WTC11 (cell line): ENCODE data around the gene CYP19A1. TPM values are rescaled to one million over a fixed set of nuclear protein-coding genes. Genes with fewer than 3 reads are reported as not detected.

Source experiments
- ATAC-seq: fragments of 200-7000 bp; cut with Tn5 transposase; 2 replicates; pipeline ENCODE4 v1.10.0; 2021; ENCODE audit warnings: mild to moderate bottlenecking, moderate library complexity
- CTCF ChIA-PET: fragments of 300-600 bp; sonication (Branson Sonifier 250); formaldehyde crosslinking; loops from one replicate; lab custom pipeline; 2021; ENCODE audit warnings: antibody characterized with exemption; lab: Charles Lee
- POLR2A ChIA-PET: fragments of 350-600 bp; sonication (Branson Sonifier 250); formaldehyde crosslinking; loops from one replicate; lab custom pipeline; 2021; ENCODE audit warnings: antibody characterized with exemption; lab: Charles Lee
- DNase-seq: peaks from one replicate; pipeline ENCODE4 v3.0.0; 2021; ENCODE audit warnings: low spot score
- H3K27ac Mint-ChIP-seq: 2 replicates; pipeline ENCODE4 v1.8.0; 2021; ENCODE audit warnings: mixed read lengths
- H3K27me3 Mint-ChIP-seq: 2 replicates; pipeline ENCODE4 v1.8.0; 2021; ENCODE audit warnings: low read depth, mild to moderate bottlenecking, moderate library complexity, mixed read lengths
- H3K36me3 Mint-ChIP-seq: 2 replicates; pipeline ENCODE4 v1.8.0; 2021; ENCODE audit warnings: mixed read lengths
- H3K4me1 Mint-ChIP-seq: 2 replicates; pipeline ENCODE4 v1.8.0; 2022; ENCODE audit warnings: mixed read lengths
- H3K4me3 Mint-ChIP-seq: 2 replicates; pipeline ENCODE4 v1.8.0; 2021; ENCODE audit warnings: mild to moderate bottlenecking, moderate library complexity, mixed read lengths
- H3K9me3 Mint-ChIP-seq: 2 replicates; pipeline ENCODE4 v1.8.0; 2021; ENCODE audit warnings: mixed read lengths
- ATF1 ChIP-seq: sonication (generic); formaldehyde crosslinking; IDR thresholded peaks from 2 replicates; pipeline ENCODE4 v1.8.1; 2023; ENCODE audit warnings: mild to moderate bottlenecking, moderate library complexity, missing genetic modification reagents
- ESRRA ChIP-seq: sonication (generic); formaldehyde crosslinking; IDR thresholded peaks from 2 replicates; pipeline ENCODE4 v1.8.1; 2022; ENCODE audit warnings: mild to moderate bottlenecking, missing genetic modification reagents, borderline replicate concordance
- FOXP1 ChIP-seq: sonication (generic); formaldehyde crosslinking; IDR thresholded peaks from 2 replicates; pipeline ENCODE4 v1.8.0; 2022; ENCODE audit warnings: missing genetic modification reagents, mild to moderate bottlenecking, moderate library complexity, borderline replicate concordance
- GABPB1 ChIP-seq: sonication (generic); formaldehyde crosslinking; IDR thresholded peaks from 2 replicates; pipeline ENCODE4 v1.8.1; 2023; ENCODE audit warnings: mild to moderate bottlenecking, missing genetic modification reagents
- GRHL2 ChIP-seq: fragments of 250-450 bp; sonication (Bioruptor Pico); IDR thresholded peaks from 2 replicates; pipeline ENCODE4 v1.8.0; 2022; ENCODE audit warnings: mild to moderate bottlenecking, moderate library complexity; ENCODE audit not compliant: insufficient replicate concordance, severe bottlenecking
- GTF2I ChIP-seq: fragments of 250-450 bp; sonication (Bioruptor Pico); conservative IDR thresholded peaks from 2 replicates; pipeline ENCODE4 v1.4.0; 2021; ENCODE audit warnings: mild to moderate bottlenecking
- JAZF1 ChIP-seq: fragments of 250-450 bp; sonication (Bioruptor Pico); IDR thresholded peaks from 2 replicates; pipeline ENCODE4 v1.9.0; 2021; ENCODE audit warnings: moderate library complexity, mild to moderate bottlenecking, inconsistent platforms
- MXD4 ChIP-seq: fragments of 250-450 bp; sonication (Bioruptor Pico); IDR thresholded peaks from 2 replicates; pipeline ENCODE4 v1.8.0; 2021; ENCODE audit warnings: mild to moderate bottlenecking, moderate library complexity, borderline replicate concordance
- NR2C2 ChIP-seq: sonication (generic); formaldehyde crosslinking; IDR thresholded peaks from 2 replicates; pipeline ENCODE4 v1.8.0; 2022; ENCODE audit warnings: mild to moderate bottlenecking, missing genetic modification reagents
- OVOL2 ChIP-seq: fragments of 250-450 bp; sonication (Bioruptor Pico); IDR thresholded peaks from 2 replicates; pipeline ENCODE4 v1.9.0; 2021; ENCODE audit warnings: mild to moderate bottlenecking, borderline replicate concordance
- RORB ChIP-seq: fragments of 250-450 bp; sonication (Bioruptor Pico); IDR thresholded peaks from 2 replicates; pipeline ENCODE4 v1.9.0; 2021; ENCODE audit warnings: mild to moderate bottlenecking
- SOX15 ChIP-seq: fragments of 250-450 bp; sonication (Bioruptor Pico); IDR thresholded peaks from 2 replicates; pipeline ENCODE4 v1.9.0; 2021; ENCODE audit warnings: mild to moderate bottlenecking
- SP1 ChIP-seq: sonication (generic); formaldehyde crosslinking; conservative IDR thresholded peaks from 2 replicates; pipeline ENCODE4 v1.8.1; 2022; ENCODE audit warnings: missing genetic modification reagents
- TEAD1 ChIP-seq: sonication (generic); formaldehyde crosslinking; IDR thresholded peaks from 2 replicates; pipeline ENCODE4 v1.8.0; 2022; ENCODE audit warnings: mild to moderate bottlenecking, missing genetic modification reagents
- ZNF121 ChIP-seq: sonication (generic); formaldehyde crosslinking; IDR thresholded peaks from 2 replicates; pipeline ENCODE4 v1.8.0; 2023; ENCODE audit warnings: missing genetic modification reagents
- ZNF138 ChIP-seq: sonication (generic); formaldehyde crosslinking; conservative IDR thresholded peaks from 2 replicates; pipeline ENCODE4 v1.8.1; 2022; ENCODE audit warnings: mild to moderate bottlenecking, moderate library complexity, missing genetic modification reagents
- ZNF317 ChIP-seq: sonication (generic); formaldehyde crosslinking; IDR thresholded peaks from 2 replicates; pipeline ENCODE4 v1.8.1; 2023; ENCODE audit warnings: low read depth, mild to moderate bottlenecking, moderate library complexity, missing genetic modification reagents, borderline replicate concordance
- ZNF396 ChIP-seq: fragments of 250-450 bp; sonication (Bioruptor Pico); IDR thresholded peaks from 2 replicates; pipeline ENCODE4 v1.8.0; 2021; ENCODE audit warnings: mild to moderate bottlenecking, moderate library complexity, borderline replicate concordance
- ZNF423 ChIP-seq: fragments of 250-450 bp; sonication (Bioruptor Pico); IDR thresholded peaks from 2 replicates; pipeline ENCODE4 v2.1.2; 2022; ENCODE audit warnings: mild to moderate bottlenecking, moderate library complexity
- ZNF671 ChIP-seq: fragments of 250-450 bp; sonication (Bioruptor Pico); IDR thresholded peaks from 2 replicates; pipeline ENCODE4 v1.8.0; 2021; ENCODE audit warnings: mild to moderate bottlenecking
- total RNA-seq: library from RNA; stranded (reverse); gene quantifications from 3 replicates; pipeline ENCODE4 v1.2.3, GENCODE V29; 2021
- TF ChIP-seq, protein P1 (sequence below): fragments of 250-450 bp; sonication (Bioruptor Pico); IDR thresholded peaks from 2 replicates; pipeline ENCODE4 v2.1.2; 2022; ENCODE audit warnings: mild to moderate bottlenecking, moderate library complexity
- TF ChIP-seq, protein P2 (sequence below): sonication (generic); formaldehyde crosslinking; IDR thresholded peaks from 2 replicates; pipeline ENCODE4 v1.8.0; 2022; ENCODE audit warnings: mild to moderate bottlenecking, missing genetic modification reagents
- TF ChIP-seq, protein P3 (sequence below): sonication (generic); formaldehyde crosslinking; IDR thresholded peaks from 2 replicates; pipeline ENCODE4 v1.8.1; 2022; ENCODE audit warnings: low read depth, missing genetic modification reagents, borderline replicate concordance
- TF ChIP-seq, protein P4 (sequence below): sonication (generic); formaldehyde crosslinking; IDR thresholded peaks from 2 replicates; pipeline ENCODE4 v1.8.1; 2023; ENCODE audit warnings: mild to moderate bottlenecking, missing genetic modification reagents, moderate library complexity
- TF ChIP-seq, protein P5 (sequence below): fragments of 250-450 bp; sonication (Bioruptor Pico); conservative IDR thresholded peaks from 2 replicates; pipeline ENCODE4 v1.9.0; 2021; ENCODE audit warnings: mild to moderate bottlenecking
- TF ChIP-seq, protein P6 (sequence below): sonication (generic); formaldehyde crosslinking; IDR thresholded peaks from 2 replicates; pipeline ENCODE4 v1.8.0; 2022; ENCODE audit warnings: mild to moderate bottlenecking, missing genetic modification reagents
- TF ChIP-seq, protein P7 (sequence below): sonication (generic); formaldehyde crosslinking; IDR thresholded peaks from 2 replicates; pipeline ENCODE4 v1.8.0; 2023; ENCODE audit warnings: mild to moderate bottlenecking, missing genetic modification reagents

Gene CYP19A1
- total RNA-seq, 1 experiment from 2014 or later: not detected

DNA sequence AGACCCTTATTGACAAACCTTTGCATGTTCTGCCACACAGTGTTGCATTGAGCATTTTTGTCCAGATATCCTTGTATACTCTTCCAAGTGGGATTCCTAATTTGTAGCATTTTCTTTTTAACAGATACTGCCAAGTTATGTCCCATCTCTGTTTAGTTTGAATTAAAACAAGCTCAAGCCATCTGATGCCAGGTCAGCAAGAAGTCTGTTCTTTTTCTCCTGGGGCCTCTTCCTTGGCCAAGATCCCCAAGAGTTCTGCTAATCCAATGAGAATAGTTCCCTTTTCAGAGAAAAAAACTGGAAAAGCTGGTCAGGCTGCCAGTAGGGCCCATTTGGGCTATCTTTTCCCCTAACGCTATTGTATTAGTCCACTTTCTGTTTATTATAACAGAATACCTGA lies 32.9 kb upstream of the CYP19A1 start:
- CTCF ChIA-PET: interaction anchor here (1.2 kb wide), 1 partner anchor 208 kb away, joined by 3 read pairs; no protein-coding TSS in a partner anchor
- no peak for DNase-seq
- POLR2A ChIA-PET: interaction anchor here (0.6 kb wide), 1 partner anchor 18 kb away, joined by 3 read pairs; no protein-coding TSS in a partner anchor

DNA sequence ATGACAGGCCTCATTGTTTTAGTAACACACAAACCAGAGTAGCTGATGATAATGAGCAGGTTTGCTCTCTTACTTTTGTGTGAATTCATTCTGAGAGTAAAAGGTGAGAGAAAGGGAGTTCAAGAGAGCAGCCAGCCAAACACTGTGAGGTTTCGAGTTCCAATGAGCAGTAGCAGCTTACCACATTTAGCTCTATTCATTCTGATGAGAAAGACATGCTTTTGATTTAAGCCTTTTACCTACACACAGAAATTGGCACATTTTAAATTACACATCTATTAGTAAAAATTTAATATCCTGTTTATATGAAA lies 31.0 kb upstream of the CYP19A1 start:
- no peak overlapping the region for H3K4me3 Mint-ChIP-seq
- no peaks in the 10 kb centered on the region for H3K27me3 Mint-ChIP-seq
- DNase-seq (no peak), ATAC-seq (no peak)
- no peak overlapping the region for H3K27ac Mint-ChIP-seq
- no peaks in the 10 kb centered on the region for H3K36me3 Mint-ChIP-seq
- ChIA-PET POLR2A (no interaction called here), CTCF (interaction anchor here (0.8 to 2.8 kb wide), 9 partner anchors 12 to 236 kb away, joined by 3 to 10 read pairs (median 5); no protein-coding TSS in a partner anchor)
- H3K9me3 Mint-ChIP-seq: no peaks in the 10 kb centered on the region
- H3K4me1 Mint-ChIP-seq: peaks cover 4% of the 10 kb centered on the region; the same call in 1 of the 2 replicates
- TF ChIP-seq ZNF396 (CRISPR knock-in tag) (no peak), GTF2I (CRISPR knock-in tag) (no peak), ESRRA (CRISPR knock-in tag) (no peak), ATF1 (CRISPR knock-in tag) (no peak), GABPB1 (CRISPR knock-in tag) (no peak), ZNF423 (no peak), ZNF138 (CRISPR knock-in tag) (no peak), OVOL2 (CRISPR knock-in tag) (no peak), RORB (CRISPR knock-in tag) (no peak)
- TF ChIP-seq, protein P1, sequence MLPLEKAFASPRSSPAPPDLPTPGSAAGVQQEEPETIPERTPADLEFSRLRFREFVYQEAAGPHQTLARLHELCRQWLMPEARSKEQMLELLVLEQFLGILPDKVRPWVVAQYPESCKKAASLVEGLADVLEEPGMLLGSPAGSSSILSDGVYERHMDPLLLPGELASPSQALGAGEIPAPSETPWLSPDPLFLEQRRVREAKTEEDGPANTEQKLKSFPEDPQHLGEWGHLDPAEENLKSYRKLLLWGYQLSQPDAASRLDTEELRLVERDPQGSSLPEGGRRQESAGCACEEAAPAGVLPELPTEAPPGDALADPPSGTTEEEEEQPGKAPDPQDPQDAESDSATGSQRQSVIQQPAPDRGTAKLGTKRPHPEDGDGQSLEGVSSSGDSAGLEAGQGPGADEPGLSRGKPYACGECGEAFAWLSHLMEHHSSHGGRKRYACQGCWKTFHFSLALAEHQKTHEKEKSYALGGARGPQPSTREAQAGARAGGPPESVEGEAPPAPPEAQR: no peak
- TF ChIP-seq, protein P2, sequence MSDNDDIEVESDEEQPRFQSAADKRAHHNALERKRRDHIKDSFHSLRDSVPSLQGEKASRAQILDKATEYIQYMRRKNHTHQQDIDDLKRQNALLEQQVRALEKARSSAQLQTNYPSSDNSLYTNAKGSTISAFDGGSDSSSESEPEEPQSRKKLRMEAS: no peak
- TF ChIP-seq, protein P3, sequence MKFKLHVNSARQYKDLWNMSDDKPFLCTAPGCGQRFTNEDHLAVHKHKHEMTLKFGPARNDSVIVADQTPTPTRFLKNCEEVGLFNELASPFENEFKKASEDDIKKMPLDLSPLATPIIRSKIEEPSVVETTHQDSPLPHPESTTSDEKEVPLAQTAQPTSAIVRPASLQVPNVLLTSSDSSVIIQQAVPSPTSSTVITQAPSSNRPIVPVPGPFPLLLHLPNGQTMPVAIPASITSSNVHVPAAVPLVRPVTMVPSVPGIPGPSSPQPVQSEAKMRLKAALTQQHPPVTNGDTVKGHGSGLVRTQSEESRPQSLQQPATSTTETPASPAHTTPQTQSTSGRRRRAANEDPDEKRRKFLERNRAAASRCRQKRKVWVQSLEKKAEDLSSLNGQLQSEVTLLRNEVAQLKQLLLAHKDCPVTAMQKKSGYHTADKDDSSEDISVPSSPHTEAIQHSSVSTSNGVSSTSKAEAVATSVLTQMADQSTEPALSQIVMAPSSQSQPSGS: no peak

More for the DNA sequence above, 32.9 kb upstream of the CYP19A1 start:
- Mint-ChIP-seq H3K27ac (no peak overlapping the region), H3K36me3 (no peaks in the 10 kb centered on the region), H3K27me3 (no peaks in the 10 kb centered on the region), H3K4me3 (no peak overlapping the region), H3K9me3 (no peaks in the 10 kb centered on the region), H3K4me1 (peaks cover 4% of the 10 kb centered on the region; the same call in 1 of the 2 replicates)
- TF ChIP-seq, protein P4, sequence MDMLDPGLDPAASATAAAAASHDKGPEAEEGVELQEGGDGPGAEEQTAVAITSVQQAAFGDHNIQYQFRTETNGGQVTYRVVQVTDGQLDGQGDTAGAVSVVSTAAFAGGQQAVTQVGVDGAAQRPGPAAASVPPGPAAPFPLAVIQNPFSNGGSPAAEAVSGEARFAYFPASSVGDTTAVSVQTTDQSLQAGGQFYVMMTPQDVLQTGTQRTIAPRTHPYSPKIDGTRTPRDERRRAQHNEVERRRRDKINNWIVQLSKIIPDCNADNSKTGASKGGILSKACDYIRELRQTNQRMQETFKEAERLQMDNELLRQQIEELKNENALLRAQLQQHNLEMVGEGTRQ (CRISPR knock-in tag): no peak
- TF ChIP-seq, protein P5, sequence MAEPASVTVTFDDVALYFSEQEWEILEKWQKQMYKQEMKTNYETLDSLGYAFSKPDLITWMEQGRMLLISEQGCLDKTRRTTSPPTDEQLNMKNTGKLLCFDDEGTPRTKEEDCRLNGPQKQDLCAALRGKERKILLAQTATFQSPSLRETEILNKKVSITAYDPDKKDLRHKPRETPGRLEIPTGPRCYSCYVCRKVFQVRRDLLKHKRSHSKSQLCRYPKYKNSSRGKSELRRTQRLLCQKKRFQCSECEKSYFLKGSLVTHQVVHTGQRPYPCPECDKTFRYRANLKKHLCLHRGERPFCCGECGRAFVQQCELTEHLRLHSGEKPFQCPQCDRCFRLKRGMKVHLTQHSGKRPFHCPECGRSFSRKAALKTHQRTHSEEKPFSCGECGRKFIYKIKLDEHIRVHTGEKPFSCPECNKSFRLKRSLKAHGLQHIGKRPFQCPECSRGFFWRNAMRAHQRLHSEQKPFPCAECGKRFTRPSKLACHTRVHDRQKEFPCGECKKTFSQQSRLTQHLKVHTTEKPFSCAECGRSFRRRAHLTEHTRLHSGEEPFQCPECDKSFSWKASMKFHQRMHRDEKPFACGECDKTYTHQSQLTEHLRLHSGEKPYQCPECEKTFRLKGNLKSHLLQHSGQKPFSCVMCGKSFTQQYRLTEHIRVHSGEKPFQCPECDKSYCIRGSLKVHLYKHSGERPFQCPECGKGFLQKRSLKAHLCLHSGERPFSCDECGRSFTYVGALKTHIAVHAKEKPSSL (CRISPR knock-in tag): no peak
- TF ChIP-seq ESRRA (CRISPR knock-in tag) (no peak), FOXP1 (CRISPR knock-in tag) (no peak), GRHL2 (CRISPR knock-in tag) (no peak), ZNF671 (CRISPR knock-in tag) (no peak), JAZF1 (CRISPR knock-in tag) (no peak), SP1 (CRISPR knock-in tag) (no peak), MXD4 (CRISPR knock-in tag) (no peak), SOX15 (CRISPR knock-in tag) (no peak), TEAD1 (CRISPR knock-in tag) (no peak), NR2C2 (CRISPR knock-in tag) (no peak), ZNF121 (CRISPR knock-in tag) (no peak), ZNF317 (CRISPR knock-in tag) (no peak)
- TF ChIP-seq, protein P6, sequence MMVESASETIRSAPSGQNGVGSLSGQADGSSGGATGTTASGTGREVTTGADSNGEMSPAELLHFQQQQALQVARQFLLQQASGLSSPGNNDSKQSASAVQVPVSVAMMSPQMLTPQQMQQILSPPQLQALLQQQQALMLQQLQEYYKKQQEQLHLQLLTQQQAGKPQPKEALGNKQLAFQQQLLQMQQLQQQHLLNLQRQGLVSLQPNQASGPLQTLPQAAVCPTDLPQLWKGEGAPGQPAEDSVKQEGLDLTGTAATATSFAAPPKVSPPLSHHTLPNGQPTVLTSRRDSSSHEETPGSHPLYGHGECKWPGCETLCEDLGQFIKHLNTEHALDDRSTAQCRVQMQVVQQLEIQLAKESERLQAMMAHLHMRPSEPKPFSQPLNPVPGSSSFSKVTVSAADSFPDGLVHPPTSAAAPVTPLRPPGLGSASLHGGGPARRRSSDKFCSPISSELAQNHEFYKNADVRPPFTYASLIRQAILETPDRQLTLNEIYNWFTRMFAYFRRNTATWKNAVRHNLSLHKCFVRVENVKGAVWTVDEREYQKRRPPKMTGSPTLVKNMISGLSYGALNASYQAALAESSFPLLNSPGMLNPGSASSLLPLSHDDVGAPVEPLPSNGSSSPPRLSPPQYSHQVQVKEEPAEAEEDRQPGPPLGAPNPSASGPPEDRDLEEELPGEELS: no peak
- TF ChIP-seq, protein P7, sequence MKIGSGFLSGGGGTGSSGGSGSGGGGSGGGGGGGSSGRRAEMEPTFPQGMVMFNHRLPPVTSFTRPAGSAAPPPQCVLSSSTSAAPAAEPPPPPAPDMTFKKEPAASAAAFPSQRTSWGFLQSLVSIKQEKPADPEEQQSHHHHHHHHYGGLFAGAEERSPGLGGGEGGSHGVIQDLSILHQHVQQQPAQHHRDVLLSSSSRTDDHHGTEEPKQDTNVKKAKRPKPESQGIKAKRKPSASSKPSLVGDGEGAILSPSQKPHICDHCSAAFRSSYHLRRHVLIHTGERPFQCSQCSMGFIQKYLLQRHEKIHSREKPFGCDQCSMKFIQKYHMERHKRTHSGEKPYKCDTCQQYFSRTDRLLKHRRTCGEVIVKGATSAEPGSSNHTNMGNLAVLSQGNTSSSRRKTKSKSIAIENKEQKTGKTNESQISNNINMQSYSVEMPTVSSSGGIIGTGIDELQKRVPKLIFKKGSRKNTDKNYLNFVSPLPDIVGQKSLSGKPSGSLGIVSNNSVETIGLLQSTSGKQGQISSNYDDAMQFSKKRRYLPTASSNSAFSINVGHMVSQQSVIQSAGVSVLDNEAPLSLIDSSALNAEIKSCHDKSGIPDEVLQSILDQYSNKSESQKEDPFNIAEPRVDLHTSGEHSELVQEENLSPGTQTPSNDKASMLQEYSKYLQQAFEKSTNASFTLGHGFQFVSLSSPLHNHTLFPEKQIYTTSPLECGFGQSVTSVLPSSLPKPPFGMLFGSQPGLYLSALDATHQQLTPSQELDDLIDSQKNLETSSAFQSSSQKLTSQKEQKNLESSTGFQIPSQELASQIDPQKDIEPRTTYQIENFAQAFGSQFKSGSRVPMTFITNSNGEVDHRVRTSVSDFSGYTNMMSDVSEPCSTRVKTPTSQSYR: no peak
- no peak for ATAC-seq
